Limb (tissue), 2 donors: Measurements from ENCODE around the gene AIMP1.
A peak's percentile ranks its signal among the peaks of the same experiment; 100 is the strongest.
"Not testable (repeated sequence)": the region's sequence is repeated elsewhere in the genome, so short reads cannot be mapped to it uniquely, and the experiment has no call there.

ENCODE experiments used
- DNase-seq, 2 donors: peaks; one replicate each; pipeline ENCODE4 v3.0.0-alpha.2; 2016; ENCODE audit errors: extremely low spot score in 2 of 2

AIMP1 gene

GRCh38 chr4:106347167-106347566 is 30.8 kb downstream of the AIMP1 start:
- DNase-seq = no peak

GRCh38 chr4:106351016-106351415 is 34.7 kb downstream of the AIMP1 start:
- DNase-seq = no peak

DNA sequence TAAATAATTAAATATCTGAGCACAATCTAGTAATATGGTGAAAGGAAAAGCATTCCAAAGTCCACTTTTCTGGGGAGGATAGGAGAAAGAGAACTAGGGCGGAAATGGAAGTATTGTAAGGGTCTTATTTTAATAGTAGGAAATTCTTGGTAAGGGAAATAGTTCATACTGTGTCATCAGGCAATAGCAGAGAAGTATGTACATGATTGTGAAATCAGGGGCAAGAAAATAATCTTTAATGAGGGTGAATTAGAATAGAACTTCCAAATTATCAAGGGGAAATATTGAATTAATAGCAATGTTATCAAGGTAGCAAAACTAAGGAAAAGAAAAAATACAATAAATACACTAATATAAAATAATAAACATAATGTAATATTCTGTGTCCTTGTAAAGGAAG is 37.4 kb downstream of the AIMP1 start:
- no peak for DNase-seq

GRCh38 chr4:106355193-106355592 is 38.8 kb downstream of the AIMP1 start:
- DNase-seq = no peak

- DNase-seq = no peak
Observed at GRCh38 chr4:106358899-106359298, 42.5 kb downstream of the AIMP1 start.

DNA sequence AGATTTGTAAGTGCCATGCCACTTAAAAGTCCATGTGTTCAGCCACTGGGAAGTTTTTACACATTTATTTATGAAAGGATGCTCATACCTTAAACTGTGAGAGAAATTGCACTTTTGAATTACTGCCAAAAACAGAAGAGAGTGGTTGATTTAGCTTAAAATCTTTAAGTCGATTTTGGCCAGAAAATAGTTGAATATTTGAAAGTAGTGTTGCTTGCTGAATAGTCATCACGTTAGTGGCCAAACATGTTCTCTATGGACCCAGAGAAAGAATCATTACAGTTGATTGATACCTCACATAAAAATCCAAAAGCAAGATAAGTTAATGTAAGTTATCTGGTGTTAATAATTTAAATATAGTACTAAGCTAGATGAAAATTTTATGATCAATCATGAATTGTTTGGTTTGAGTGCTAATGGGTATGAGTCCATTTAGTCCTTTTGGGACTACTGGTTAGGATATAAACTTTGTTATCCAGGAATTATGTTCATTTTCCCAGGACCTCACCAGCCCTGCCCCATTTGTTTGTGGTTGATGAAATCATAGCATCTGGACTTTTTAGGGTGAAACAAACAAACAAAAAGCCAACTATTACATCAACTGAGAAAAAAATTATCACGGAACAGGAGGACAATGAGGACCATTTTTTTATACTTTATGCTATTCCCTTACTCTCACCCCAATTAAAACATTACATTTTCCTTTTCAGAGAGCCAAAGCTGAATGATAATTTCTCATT is 45.9 kb downstream of the AIMP1 start:
- DNase-seq = no peak

- DNase-seq = no peak
Observed at GRCh38 chr4:106364282-106364681, 47.9 kb downstream of the AIMP1 start.

DNA sequence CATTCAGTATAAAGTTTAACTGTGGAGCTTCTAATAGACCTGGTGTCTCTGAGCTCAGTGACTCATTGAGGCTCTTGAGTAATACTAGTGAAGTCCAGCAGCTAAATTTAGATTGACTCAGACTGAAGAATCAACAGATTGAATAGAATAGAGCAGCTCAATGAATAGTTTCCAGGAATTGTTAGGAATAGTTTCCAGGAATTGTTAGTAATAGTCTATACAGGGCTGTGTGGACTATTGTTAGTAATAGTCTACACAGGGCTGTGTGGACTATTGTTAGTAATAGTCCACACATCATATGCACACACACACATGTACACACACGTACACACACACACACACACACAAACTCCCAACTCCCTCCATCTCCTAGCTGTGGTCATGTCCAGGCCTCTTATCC is 49.3 kb downstream of the AIMP1 start:
- DNase-seq = peak in 1 of 2 donors; percentile 42

DNA sequence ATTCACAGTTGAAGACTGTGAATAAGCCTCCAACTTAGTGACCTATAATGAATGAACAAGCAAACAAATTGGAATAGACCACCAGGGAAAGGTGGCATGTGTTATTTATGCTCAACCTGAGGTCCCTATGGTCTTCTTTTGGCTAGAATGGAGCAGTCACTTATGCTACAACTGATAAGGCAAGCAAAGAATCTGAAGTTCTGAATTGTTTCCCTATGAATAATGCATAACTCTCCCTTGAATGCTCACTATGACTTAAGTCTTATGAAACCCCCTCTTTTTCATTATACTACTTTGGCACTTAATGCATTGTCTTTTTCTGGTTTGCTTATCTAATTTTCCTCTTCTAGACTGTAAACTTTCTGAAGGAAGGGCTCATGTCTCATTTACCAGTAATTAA is 49.7 kb downstream of the AIMP1 start:
- no peak for DNase-seq

- no peak for DNase-seq
Observed at GRCh38 chr4:106367072-106367471, 50.7 kb downstream of the AIMP1 start.

GRCh38 chr4:106368678-106369077 is 52.3 kb downstream of the AIMP1 start, which contains the start of gene GIMD1:
TSS of gene GIMD1 (minus strand) at chr4:106368778. CDS start at chr4:106367435, 1,343 bp downstream.
- DNase-seq = no peak

DNA sequence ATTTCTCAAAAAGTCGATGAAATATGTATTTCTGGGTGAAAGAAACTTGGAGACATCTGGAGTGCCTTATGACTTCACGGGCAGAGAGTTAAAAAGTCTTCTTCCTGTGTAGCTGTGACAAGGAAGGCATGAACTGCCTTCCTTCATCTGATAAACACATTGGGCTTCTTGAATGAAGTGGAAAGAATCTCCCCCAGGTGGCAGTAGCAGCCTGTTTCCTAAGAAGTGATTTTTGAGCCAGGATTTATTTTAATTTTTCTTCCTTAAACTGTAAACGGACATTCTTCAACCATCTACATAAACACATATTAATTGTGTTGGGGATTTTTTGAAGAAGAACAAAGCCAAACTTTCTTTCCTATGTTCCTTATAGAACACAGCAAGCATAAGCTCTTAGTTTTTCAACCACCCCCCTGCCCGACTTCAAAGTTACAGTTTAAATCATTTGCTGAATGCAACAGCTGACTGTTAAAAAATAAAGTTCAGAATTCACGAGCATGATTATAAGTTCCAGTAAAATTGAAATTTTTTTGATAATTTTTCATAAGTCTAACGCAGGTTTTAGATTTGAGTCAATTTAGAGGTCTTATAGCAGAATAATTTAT is 53.2 kb downstream of the AIMP1 start:
- peak; percentile 56 to 88 for DNase-seq

DNA sequence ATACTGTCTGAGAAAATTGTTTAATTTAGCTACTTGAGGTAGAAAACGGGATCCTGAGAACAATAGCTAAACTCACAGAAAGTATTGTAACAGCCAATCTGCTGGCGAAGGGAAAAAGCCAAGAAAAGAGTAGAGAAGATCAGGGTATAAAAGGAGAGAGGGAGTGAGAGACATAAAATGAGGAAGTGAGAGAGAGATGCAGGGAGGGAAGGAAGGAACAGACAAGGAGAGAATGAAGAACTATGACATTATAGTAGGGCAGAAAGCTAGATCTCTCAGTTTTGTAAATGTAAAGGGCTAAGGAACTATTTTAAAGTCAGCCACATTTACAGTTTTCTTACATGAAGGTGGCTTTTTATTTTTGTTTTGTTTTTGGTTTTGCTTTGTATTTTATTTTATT is 53.9 kb downstream of the AIMP1 start:
- no peak for DNase-seq

DNA sequence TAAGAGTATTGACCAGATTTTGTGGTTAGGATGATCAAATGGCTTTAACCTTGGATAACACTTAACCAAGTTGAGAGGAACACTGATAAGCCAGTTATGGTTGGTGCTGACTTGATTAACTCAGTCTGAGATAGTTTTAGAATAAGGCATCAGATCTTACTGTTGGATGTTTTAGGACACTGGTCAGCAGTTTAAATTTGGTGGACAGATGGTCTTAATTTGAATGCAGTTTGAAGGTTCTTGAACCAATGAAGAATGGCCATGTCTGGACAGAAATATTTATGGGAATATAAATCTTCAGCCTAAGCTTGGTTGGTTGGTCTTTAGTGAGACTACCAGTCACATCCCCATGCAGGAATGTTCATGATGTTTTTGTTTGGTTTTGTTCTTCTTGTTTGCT is 54.8 kb downstream of the AIMP1 start:
- no peak for DNase-seq

DNA sequence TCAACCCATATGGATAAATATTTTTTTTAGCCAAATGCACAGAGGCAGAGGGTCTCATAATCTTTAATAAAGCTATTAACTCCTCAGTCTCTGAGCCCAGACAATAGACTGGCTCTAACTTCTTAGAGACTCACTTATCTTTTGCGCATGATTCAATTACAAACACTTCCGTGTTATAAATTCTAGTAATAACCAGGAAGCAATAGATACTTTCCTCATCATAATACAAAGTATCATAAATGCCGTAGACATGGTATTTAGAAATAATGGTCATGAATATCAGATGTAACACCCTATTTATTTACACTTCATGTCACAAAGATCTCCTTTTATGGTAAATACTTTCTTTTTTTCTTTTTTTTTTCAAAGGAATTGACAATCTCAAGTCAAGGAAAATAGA is 56.7 kb downstream of the AIMP1 start:
- DNase-seq = no peak

GRCh38 chr4:106380179-106380578 is 63.8 kb downstream of the AIMP1 start:
- no peak for DNase-seq

- DNase-seq = no peak
Observed at GRCh38 chr4:106384878-106385277, 68.5 kb downstream of the AIMP1 start.

DNA sequence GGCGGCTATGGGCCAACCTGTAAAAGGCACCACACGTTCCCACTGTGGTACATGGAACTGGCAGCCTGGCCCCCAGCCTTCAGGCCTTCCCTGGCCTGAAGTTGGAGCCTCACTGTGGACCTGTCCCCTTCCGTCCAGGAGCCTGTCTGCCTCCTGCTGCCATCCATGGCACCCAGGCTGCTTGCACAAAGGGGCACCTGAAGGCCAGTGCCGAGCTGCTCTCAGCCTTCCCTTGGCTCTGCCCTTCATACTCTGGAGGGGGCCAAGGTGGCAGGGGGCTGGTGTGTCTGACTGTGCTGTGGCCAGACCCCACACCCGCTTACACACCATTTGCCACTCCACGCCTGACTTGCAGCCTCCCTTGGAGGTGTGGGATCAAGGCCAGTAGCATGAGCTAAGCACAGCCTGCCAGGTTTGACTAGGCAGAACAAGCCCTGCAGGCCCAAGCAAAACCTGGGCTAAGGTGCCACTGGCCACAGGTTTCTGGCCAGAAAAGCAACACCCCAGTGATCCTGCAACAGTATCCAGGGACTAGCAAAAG is 69.6 kb downstream of the AIMP1 start:
- no peak for DNase-seq

- DNase-seq = no peak
Observed at GRCh38 chr4:106395582-106395981, 79.2 kb downstream of the AIMP1 start.

DNA sequence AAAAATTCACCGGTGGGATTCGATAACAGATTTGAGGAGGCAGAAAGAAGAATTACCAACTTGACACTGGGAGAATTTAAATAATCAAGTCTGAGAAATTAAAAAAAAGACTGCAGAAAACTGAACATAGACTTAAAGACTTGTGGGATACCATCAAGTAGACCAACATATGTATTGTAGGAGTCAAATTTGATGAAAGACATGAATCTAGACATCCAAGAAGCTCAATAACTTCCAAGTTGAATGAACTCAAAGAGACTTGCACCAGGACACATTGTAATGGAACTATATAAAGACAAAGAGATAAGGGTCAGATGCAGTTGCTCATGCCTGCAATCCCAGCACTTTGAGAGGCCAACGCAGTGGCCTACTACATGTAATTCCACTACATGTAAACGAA is 82.5 kb downstream of the AIMP1 start:
- DNase-seq = not testable (repeated sequence)
